ENCODE data around the gene FAM20C.

- no peak for TF ChIP-seq CTCF (IDR thresholded peaks at IDR 0.05 in 4 of 5, conservative IDR thresholded peaks at IDR 0.05 in 1 of 5)
- no peak for TF ChIP-seq POLR2A (IDR thresholded peaks at IDR 0.05)
Measured at GRCh38 chr7:255721-256361, 63.5 kb downstream of the FAM20C start.

Data from gastrocnemius medialis (tissue), 4 donors.